ENCODE data around the gene A2M.

The A2M gene

GRCh38 chr12:9099552-9100190, 16.0 kb downstream of the A2M start:
- no peak for DNase-seq (ENCODE audit: low spot score)

DNA sequence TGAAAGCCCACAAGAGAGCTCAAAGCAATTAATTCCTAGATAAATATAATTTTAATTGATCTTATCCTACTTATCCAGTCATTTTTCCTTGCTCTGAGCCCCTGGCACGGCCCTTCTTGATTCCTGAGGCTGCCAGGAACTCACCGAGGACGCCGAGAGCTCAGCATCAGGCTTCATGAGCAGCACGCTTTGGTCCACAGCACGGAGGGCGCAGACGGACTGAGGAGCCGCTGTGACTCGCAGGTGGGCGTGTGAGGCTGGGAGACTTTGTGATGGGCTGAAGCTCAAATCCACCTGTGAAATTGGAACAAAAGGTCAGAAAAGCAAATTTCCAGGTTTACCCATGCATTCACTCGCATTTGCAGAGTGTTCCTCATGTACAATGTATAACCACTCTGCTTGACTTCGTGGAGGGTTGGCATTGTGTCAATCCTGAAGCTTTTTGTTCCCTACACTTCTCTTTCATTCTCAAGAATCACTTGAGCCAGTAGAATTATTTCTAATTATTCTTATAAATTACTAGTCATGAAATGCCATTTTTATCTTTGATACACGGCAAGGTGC, 17.2 kb downstream of the A2M start:
- DNase-seq (ENCODE audit: low spot score), result no peak

GRCh38 chr12:9098115-9098452, 17.6 kb downstream of the A2M start:
- no peak for DNase-seq (ENCODE audit: low spot score)

- DNase-seq (ENCODE audit: low spot score), result no peak
Measured at GRCh38 chr12:9096563-9097176, 19.0 kb downstream of the A2M start.

DNA sequence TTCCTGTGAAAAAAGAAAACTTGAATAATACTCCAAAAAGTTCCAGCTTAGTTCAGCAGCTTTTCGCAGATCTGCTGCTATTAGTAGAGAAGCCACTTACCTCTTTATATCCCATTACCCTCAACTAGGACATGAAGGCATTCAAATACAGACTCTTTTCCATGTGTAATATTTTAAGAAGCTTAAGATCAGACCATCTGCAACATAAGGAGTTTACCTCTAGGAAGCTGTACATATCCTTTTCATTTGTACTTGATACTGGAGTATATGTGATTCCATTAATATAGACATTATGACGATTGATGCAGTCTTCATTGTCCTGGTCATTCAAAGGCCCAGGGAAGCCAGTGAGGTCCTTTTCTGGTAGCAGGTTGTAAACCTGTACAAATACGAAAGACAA, 20.4 kb downstream of the A2M start:
- no peak for DNase-seq (ENCODE audit: low spot score)

DNA sequence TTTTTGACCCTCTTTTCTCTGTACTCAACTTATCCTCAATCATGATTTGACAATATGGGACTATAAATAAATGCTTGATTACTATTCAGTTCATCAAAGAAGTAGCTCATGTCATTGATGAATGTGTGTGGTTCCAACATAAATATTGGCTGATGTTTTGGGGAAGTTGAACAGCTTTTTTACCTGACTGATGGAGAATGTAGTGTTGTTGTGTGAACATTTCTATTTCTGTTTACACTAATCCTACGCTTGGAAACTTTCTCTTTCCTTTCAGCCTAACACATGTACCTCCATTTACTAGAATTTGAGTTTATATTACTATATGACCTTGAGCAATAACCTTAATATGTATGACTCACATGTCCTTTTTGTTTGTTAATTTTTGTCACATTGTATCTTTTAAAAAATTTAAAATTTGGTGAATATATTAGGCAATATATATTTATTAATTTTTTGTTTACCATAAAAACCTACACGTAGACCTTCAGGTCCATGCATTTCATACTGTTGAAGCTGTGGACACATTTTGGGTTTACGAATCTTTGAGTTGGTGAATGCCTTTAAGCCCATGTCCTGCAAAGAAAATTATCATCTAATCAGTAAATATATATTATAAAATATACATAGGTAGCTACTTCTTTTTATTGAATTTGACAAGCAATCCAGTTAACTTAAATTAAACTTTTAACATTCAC, 21.1 kb downstream of the A2M start:
- no peak for DNase-seq (ENCODE audit: low spot score)

DNA sequence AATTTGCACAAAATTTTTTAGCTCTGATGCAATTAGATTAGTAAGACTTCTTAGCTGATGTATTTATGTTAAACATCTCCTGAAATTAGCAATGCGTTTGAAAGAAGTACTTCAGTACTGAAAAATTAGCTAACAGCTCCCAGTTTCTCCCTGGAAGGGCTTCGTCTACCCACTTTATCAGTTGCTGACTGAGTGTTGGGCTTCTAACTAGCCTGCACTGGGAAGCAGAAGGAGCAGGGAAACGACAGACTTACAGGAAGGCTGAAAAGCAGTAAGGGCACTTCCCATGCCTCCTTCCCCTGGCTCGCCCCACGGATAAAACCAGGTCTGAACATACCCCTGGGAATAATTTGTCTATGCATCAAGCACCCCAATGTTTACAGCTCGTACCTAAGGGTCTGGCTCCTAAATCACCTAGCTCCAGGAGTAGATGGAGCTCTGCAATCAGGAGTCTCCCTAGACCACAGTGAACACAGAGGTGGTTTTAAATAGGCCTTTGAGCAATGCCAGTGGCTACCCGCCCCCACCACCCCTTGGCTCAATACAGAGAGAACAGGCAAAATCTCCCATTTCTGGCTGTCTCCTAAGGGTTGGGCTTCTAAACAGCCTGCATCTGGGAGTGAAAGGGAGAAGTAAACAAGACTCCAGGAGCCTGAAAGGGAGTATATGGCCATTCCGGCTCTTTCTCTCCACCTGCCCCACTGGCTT, 23.7 kb downstream of the A2M start:
- no peak for DNase-seq (ENCODE audit: low spot score)

DNA sequence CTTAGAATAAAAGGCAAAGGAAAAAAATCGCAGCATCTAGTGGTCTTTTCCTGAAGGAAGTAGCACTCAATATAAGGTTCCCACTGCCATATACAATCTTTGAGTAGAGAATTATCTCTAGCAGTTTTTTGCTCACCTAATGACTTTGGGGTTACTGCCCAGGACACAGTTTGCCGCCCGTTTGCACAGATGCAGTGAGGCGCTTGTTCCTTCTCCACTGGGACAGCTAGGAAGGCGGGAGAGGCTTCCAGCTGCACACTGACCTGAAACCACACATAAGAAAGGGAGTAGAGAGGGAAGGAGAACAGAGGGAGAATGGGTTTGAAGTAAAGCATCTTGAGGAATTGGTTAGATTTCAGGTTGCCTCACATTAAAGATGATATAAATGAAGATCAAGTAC, 25.5 kb downstream of the A2M start:
- DNase-seq (ENCODE audit: low spot score), result no peak

GRCh38 chr12:9087087-9087835, 28.5 kb downstream of the A2M start:
- DNase-seq (ENCODE audit: low spot score), result no peak

- DNase-seq (ENCODE audit: low spot score), result no peak
Measured at GRCh38 chr12:9086087-9086486, 29.6 kb downstream of the A2M start.

- no peak for DNase-seq (ENCODE audit: low spot score)
Measured at GRCh38 chr12:9084417-9084816, 31.3 kb downstream of the A2M start.

GRCh38 chr12:9083793-9084192, 31.9 kb downstream of the A2M start:
- no peak for DNase-seq (ENCODE audit: low spot score)

- DNase-seq (ENCODE audit: low spot score), result no peak
Measured at GRCh38 chr12:9081667-9082427, 33.9 kb downstream of the A2M start.

DNA sequence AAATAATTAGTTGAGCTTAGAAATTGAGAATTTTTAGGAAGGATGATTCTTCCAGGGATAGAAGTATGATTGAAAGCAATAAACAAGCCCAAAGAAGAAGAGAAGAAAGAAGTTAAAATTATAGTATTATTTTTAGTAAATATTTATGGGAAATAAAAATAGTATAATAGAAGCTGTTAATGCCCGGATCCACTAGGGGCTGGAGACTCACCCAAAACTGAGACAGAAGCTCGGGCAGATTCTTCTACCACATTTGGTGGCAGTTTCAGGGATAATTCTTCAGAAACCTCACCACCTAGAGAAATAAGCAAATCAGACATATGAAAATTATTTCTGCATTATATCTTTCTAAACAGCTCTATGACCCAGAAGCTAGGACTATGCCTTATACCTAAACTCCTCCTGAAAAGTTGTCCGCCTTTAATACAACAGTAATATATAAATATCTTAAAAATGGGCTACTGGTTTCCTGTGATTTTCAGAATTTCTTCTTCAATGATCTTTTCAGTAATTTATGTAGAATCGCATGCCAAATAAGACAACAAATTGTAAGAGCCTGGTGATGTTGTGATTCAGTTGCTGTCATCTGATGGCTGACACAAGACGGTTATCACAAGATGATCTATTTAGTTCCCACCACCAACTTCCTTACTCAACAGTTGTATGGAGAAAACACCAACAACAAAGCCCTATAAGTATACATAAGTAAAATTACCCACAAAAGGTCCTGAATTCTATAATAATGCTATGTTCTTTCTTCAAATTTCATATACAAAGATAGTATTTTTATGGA, 35.6 kb downstream of the A2M start:
- no peak for DNase-seq (ENCODE audit: low spot score)

GRCh38 chr12:9079082-9079481, 36.6 kb downstream of the A2M start:
- DNase-seq (ENCODE audit: low spot score), result no peak

GRCh38 chr12:9077152-9078031, 38.3 kb downstream of the A2M start:
- DNase-seq (ENCODE audit: low spot score), result no peak

DNA sequence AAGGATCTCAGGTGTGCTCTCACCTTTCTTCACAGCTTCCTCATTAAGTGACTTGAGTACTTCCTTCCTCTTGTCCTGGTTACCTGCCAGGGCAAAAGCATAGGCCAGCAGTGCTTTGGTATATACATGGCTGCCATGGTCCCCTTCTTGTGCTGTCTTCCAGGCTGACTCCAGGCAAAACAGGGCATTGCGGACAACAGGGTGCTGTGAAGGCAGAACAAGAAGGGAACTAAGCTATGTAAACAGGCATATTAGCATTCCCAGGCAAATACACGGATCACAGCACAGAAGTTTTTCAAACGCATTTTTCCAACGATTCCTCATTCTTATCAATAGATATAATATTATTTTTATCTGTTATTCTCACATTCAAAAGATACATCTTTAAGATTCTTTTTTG, 39.0 kb downstream of the A2M start:
- no peak for DNase-seq (ENCODE audit: low spot score)

DNA sequence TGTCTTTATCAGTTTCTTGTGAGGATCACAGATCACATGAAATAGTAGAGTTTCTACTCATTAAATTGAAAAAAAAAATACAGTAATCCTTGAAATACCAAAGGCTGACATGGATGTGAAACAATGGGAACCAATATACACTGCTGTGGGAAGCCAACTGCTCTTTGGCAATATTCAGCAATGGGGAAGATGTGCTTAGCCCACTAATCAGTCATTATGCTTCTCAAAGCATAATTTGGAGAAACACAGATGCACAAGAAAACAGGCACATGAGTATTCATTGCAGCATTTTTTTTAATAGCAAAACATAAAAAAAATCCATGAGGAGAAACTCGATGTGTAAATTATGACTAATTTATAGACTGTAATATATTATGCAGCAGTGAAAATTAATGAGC, 40.6 kb downstream of the A2M start:
- no peak for DNase-seq (ENCODE audit: low spot score)

- no peak for DNase-seq (ENCODE audit: low spot score)
Measured at GRCh38 chr12:9074484-9075137, 41.1 kb downstream of the A2M start.

All from globus pallidus (tissue), 1 donor.